Activated CD4-positive, alpha-beta T cell treated with anti-CD3 and anti-CD28 coated beads for 36 hours (primary cell): ENCODE data around the gene SAMD1. TPM values are rescaled to one million over a fixed set of nuclear protein-coding genes. Genes with fewer than 3 reads are reported as not detected.

Experiments used
- ATAC-seq: fragments of 200-7000 bp; cut with Tn5 transposase; one replicate; pipeline ENCODE4 v1.10.0; 2021; ENCODE audit warnings: mild to moderate bottlenecking, moderate library complexity
- CTCF ChIA-PET: fragments of 350-600 bp; sonication (Branson Sonifier 250); formaldehyde crosslinking; loops from one replicate; lab custom pipeline; 2021; ENCODE audit warnings: antibody characterized with exemption; lab: Charles Lee
- POLR2A ChIA-PET: fragments of 350-600 bp; sonication (Branson Sonifier 250); formaldehyde crosslinking; loops from one replicate; lab custom pipeline; 2021; ENCODE audit warnings: antibody characterized with exemption, inconsistent platforms; lab: Charles Lee
- DNase-seq: peaks from one replicate; pipeline ENCODE4 v3.0.0-alpha.2; 2020
- H3K27ac Mint-ChIP-seq: one replicate; pipeline ENCODE4 v1.8.0; 2021; ENCODE audit warnings: mixed read lengths
- H3K27me3 Mint-ChIP-seq: one replicate; pipeline ENCODE4 v1.8.0; 2021; ENCODE audit warnings: mixed read lengths
- H3K36me3 Mint-ChIP-seq: one replicate; pipeline ENCODE4 v1.8.0; 2021; ENCODE audit warnings: low read depth, mixed read lengths
- H3K4me1 Mint-ChIP-seq: one replicate; pipeline ENCODE4 v1.8.0; 2021; ENCODE audit warnings: mixed read lengths
- H3K4me3 Mint-ChIP-seq: one replicate; pipeline ENCODE4 v1.8.0; 2021; ENCODE audit warnings: mild to moderate bottlenecking, moderate library complexity, mixed read lengths
- H3K9me3 Mint-ChIP-seq: one replicate; pipeline ENCODE4 v1.8.0; 2021; ENCODE audit warnings: low read depth, mixed read lengths
- intact Hi-C, 2 experiments: fragments of 100-400 bp; cut with DNase I in 1 of 2; cut with micrococcal nuclease in 1 of 2; formaldehyde crosslinking; loops; one replicate each; pipeline versions ENCODE4 v1.14.2 to v1.15.1; 2022 to 2024; cut with DNase I, micrococcal nuclease
- total RNA-seq, 2 experiments: library from RNA; stranded (reverse); gene quantifications; one replicate each; pipeline ENCODE4 v1.2.3, GENCODE V29; 2021

SAMD1 gene
- 10 to 100 TPM; 72.9 to 73.8 TPM for total RNA-seq

DNA sequence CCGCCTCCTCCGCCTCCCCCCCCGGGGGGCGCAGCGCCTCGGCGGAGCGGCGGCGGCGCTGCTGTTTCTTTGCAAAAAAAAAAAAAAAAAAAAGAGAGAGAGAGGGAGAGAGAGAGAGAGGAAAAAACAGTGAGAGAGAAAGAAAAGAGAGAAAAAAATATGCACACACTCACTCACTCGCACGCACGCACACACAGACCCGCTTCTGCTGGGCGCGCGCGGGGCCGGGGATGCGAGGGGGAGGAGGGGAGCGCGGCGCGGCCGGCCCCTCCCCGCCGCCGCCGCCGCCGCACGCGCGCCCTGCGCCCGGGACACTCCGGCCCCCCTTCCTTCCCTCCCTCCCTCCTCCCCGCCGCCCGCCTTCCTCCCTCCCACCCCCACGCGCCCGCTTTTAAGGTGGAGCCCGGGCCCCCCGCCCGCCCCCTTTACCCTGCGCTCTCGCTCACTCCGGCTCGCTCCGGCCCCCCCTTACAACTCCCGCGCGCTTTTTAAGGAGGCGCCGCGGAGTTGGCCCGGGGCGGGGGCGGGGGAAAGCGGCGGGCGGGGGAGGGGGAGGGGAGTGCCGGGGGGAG lies at the start of gene SAMD1:
Gene SAMD1 (minus strand): TSS at position 243 of the 572 bp plus-strand sequence.
- CTCF ChIA-PET, result interaction anchor here (1.3 to 1.6 kb wide), 2 partner anchors 46 kb away, joined by 5 to 6 read pairs; partner anchors contain the start of gene ASF1B

DNA sequence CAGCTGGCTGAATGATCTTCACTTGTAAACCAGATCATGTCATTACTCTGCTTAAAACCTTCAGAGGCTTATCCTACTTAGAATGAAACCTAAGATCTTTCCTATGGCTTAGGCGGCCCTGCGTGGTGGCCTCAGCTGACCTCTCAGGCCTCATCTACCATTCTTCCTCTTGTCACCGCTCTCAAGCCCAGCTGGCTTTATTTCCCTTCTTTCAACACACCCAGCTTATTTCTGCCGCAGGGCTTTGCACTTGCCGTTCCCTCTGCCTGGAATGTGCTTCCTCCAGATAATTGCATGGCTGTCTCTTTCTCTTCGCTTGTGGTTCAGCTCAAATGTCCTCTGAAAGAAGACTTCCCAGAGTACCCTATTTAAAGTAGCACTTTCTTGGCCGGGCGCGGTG lies 49.4 kb upstream of the SAMD1 start:
- Mint-ChIP-seq H3K27ac (no peak overlapping the region), H3K4me3 (no peak overlapping the region)
- POLR2A ChIA-PET, result no interaction called here

More for the DNA sequence above, at the start of gene SAMD1:
- H3K4me1 Mint-ChIP-seq, result peaks cover 20% of the 10 kb centered on the region
- POLR2A ChIA-PET, result no interaction called here
- no peaks in the 10 kb centered on the region for H3K27me3 Mint-ChIP-seq
- intact Hi-C loops, result loop anchor here (1.0 to 5.0 kb wide), 10 partner anchors 9 to 928 kb away; partner anchors contain the start of genes ASF1B (in 2 of the 2), PRKACA (in 2 of the 2) and DDX39A (in 1 of the 2)
- peaks cover 9% of the 10 kb centered on the region for H3K9me3 Mint-ChIP-seq
- peak within 1 kb of the TSS; percentile 81 for H3K4me3 Mint-ChIP-seq
- peak; percentile 58 for ATAC-seq
- peak within 1 kb of the TSS; percentile 98 for H3K27ac Mint-ChIP-seq
- DNase-seq, result peak; percentile 92
- H3K36me3 Mint-ChIP-seq, result peaks cover 28% of the 10 kb centered on the region

GRCh38 chr19:14138576-14139265 lies 48.2 kb upstream of the SAMD1 start:
- CTCF ChIA-PET, result interaction anchor here (0.7 to 4.8 kb wide), 3 partner anchors 9 to 210 kb away, joined by 3 to 21 read pairs (median 6); no protein-coding TSS in a partner anchor

More for the DNA sequence above, 49.4 kb upstream of the SAMD1 start:
- DNase-seq (no peak), ATAC-seq (no peak)
- CTCF ChIA-PET, result interaction anchor here (1.0 to 4.8 kb wide), 3 partner anchors 8 to 209 kb away, joined by 3 to 21 read pairs (median 6); no protein-coding TSS in a partner anchor
- intact Hi-C loops, result loop anchor here in 1 of 2 experiments (5.0 kb wide), 4 partner anchors 48 to 332 kb away; partner anchors contain the start of genes ADGRL1 and SAMD1
- Mint-ChIP-seq H3K9me3 (no peaks in the 10 kb centered on the region), H3K36me3 (peaks cover 15% of the 10 kb centered on the region), H3K4me1 (peaks cover 46% of the 10 kb centered on the region), H3K27me3 (no peaks in the 10 kb centered on the region)

GRCh38 chr19:14136509-14137281 lies 46.1 kb upstream of the SAMD1 start, which contains the start of gene ASF1B:
Gene ASF1B, minus strand, starts transcription at chr19:14136589. Its CDS starts 133 bp downstream, at chr19:14136456.
- Mint-ChIP-seq H3K4me3 (peak within 1 kb of the TSS; percentile 88), H3K27ac (peak within 1 kb of the TSS; percentile 93), H3K4me1 (peaks cover 43% of the 10 kb centered on the region), H3K36me3 (peaks cover 28% of the 10 kb centered on the region), H3K9me3 (no peaks in the 10 kb centered on the region), H3K27me3 (no peaks in the 10 kb centered on the region)
- ATAC-seq (peak; percentile 88), DNase-seq (peak; percentile 99)
- ChIA-PET CTCF (interaction anchor here (0.6 to 4.8 kb wide), 59 partner anchors 8 to 404 kb away, joined by 3 to 21 read pairs (median 4); partner anchors contain the start of genes IL27RA, MISP3, PRKACA and PTGER1), POLR2A (interaction anchor here (0.6 to 1.5 kb wide), 24 partner anchors 9 to 382 kb away, joined by 3 to 13 read pairs (median 4); partner anchors contain the start of genes DNAJB1 and PRKACA)
- intact Hi-C loops, result loop anchor here (1.0 to 5.0 kb wide), 30 partner anchors 19 to 984 kb away; partner anchors contain the start of genes DDX39A (in 2 of the 2), PRKACA (in 2 of the 2), ADGRL1 (in 1 of the 2) and DCAF15 (in 1 of the 2)

More at GRCh38 chr19:14138576-14139265, 48.2 kb upstream of the SAMD1 start:
- intact Hi-C loops, result loop anchor here in 1 of 2 experiments (5.0 kb wide), 4 partner anchors 46 to 334 kb away; partner anchors contain the start of genes ADGRL1 and SAMD1
- Mint-ChIP-seq H3K27ac (peak overlapping the region; percentile 10), H3K9me3 (no peaks in the 10 kb centered on the region), H3K36me3 (peaks cover 22% of the 10 kb centered on the region), H3K27me3 (no peaks in the 10 kb centered on the region), H3K4me3 (peak overlapping the region; percentile 57), H3K4me1 (peaks cover 51% of the 10 kb centered on the region)
- no peak for ATAC-seq
- POLR2A ChIA-PET, result no interaction called here
- DNase-seq, result no peak

GRCh38 chr19:14135985-14136508 lies 45.5 kb upstream of the SAMD1 start:
- DNase-seq (no peak), ATAC-seq (no peak)
- Mint-ChIP-seq H3K9me3 (no peaks in the 10 kb centered on the region), H3K36me3 (peaks cover 27% of the 10 kb centered on the region), H3K4me3 (peak overlapping the region; percentile 88), H3K27me3 (no peaks in the 10 kb centered on the region), H3K27ac (peak overlapping the region; percentile 70), H3K4me1 (peaks cover 40% of the 10 kb centered on the region)
- ChIA-PET POLR2A (interaction anchor here (0.6 to 1.5 kb wide), 18 partner anchors 10 to 382 kb away, joined by 3 to 13 read pairs (median 3); partner anchors contain the start of genes DNAJB1 and PRKACA), CTCF (interaction anchor here (0.6 to 4.8 kb wide), 51 partner anchors 9 to 370 kb away, joined by 3 to 21 read pairs (median 4); partner anchors contain the start of genes IL27RA, MISP3 and PRKACA)
- intact Hi-C loops, result loop anchor here (1.0 to 5.0 kb wide), 21 partner anchors 19 to 983 kb away; partner anchors contain the start of genes PRKACA (in 2 of the 2), ADGRL1 (in 1 of the 2), DDX39A (in 1 of the 2) and DNAJB1 (in 1 of the 2)

GRCh38 chr19:14135355-14135754 lies 44.8 kb upstream of the SAMD1 start:
- DNase-seq (no peak), ATAC-seq (no peak)
- peak overlapping the region; percentile 88 for H3K4me3 Mint-ChIP-seq
- CTCF ChIA-PET, result interaction anchor here (0.7 to 4.8 kb wide), 6 partner anchors 15 to 271 kb away, joined by 3 to 21 read pairs (median 4); no protein-coding TSS in a partner anchor
- intact Hi-C loops, result loop anchor here in 1 of 2 experiments (5.0 kb wide), 4 partner anchors 43 to 337 kb away; partner anchors contain the start of genes ADGRL1 and SAMD1
- peak overlapping the region; percentile 70 for H3K27ac Mint-ChIP-seq
- no peaks in the 10 kb centered on the region for H3K9me3 Mint-ChIP-seq
- H3K4me1 Mint-ChIP-seq, result peaks cover 36% of the 10 kb centered on the region
- POLR2A ChIA-PET, result no interaction called here
- peaks cover 25% of the 10 kb centered on the region for H3K36me3 Mint-ChIP-seq
- H3K27me3 Mint-ChIP-seq, result no peaks in the 10 kb centered on the region

- H3K9me3 Mint-ChIP-seq, result no peaks in the 10 kb centered on the region
- POLR2A ChIA-PET, result no interaction called here
- H3K4me1 Mint-ChIP-seq, result no peaks in the 10 kb centered on the region
- no peak overlapping the region for H3K4me3 Mint-ChIP-seq
- peaks cover 30% of the 10 kb centered on the region for H3K36me3 Mint-ChIP-seq
- CTCF ChIA-PET, result interaction anchor here (1.4 kb wide), 1 partner anchor 9 kb away, joined by 5 read pairs; no protein-coding TSS in a partner anchor
- intact Hi-C loops, result no loop called here
- ATAC-seq, result no peak
- no peak for DNase-seq
- H3K27ac Mint-ChIP-seq, result no peak overlapping the region
- no peaks in the 10 kb centered on the region for H3K27me3 Mint-ChIP-seq
These were observed 37.5 kb upstream of the SAMD1 start for GRCh38 chr19:14127929-14128509.

DNA sequence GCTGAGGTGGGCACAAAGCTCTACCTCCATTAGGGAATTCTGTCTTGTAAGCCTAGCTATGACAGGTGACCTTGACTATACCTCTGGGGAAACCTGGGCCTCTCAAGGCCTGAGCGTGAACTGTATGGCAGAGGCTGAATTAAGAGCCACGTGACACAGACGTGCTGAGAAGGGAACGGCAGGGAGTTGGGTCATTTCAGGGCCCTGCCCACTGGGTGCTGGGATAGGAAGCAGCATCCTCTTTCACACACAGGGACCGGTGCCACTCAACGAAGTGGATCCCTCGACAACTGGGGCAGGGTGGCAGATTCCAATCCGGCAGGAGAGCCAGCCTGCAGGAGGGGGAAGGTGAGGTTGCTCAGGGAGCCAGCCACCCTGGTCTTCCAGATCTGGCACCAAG lies 36.6 kb upstream of the SAMD1 start:
- Mint-ChIP-seq H3K27me3 (no peaks in the 10 kb centered on the region), H3K4me1 (no peaks in the 10 kb centered on the region), H3K27ac (no peak overlapping the region), H3K36me3 (peaks cover 30% of the 10 kb centered on the region), H3K9me3 (no peaks in the 10 kb centered on the region), H3K4me3 (no peak overlapping the region)
- intact Hi-C loops, result no loop called here
- CTCF ChIA-PET, result interaction anchor here (0.6 to 1.5 kb wide), 2 partner anchors 10 to 183 kb away, joined by 3 read pairs; partner anchors contain the start of gene ASF1B
- ATAC-seq (no peak), DNase-seq (no peak)
- POLR2A ChIA-PET, result no interaction called here

DNA sequence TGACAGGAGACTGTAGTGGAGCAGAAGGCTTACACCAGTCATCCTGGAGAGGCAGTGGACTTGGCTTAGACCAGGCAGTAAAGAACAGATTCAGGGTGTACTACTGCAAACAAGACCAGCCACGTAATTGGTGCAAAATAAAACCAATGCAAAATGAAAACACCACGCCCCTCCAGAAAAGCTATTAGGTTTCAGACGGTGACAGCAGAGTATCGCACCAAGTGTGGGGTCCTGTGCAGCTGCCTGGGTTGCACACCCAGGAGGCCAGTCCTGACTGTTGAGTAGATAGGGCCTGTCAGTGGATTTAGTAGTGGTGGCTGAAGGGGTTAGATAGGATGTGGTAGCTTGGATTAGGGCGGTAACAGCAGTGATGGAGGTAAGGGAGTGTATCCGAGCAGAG lies 32.4 kb upstream of the SAMD1 start:
- H3K27ac Mint-ChIP-seq, result no peak overlapping the region
- no peaks in the 10 kb centered on the region for H3K9me3 Mint-ChIP-seq
- intact Hi-C loops, result no loop called here
- CTCF ChIA-PET, result interaction anchor here (1.8 kb wide), 1 partner anchor 14 kb away, joined by 7 read pairs; the partner anchor contains the start of gene ASF1B
- ATAC-seq, result no peak
- H3K4me1 Mint-ChIP-seq, result peaks cover 8% of the 10 kb centered on the region
- no peak for DNase-seq
- H3K36me3 Mint-ChIP-seq, result peaks cover 21% of the 10 kb centered on the region
- no peak overlapping the region for H3K4me3 Mint-ChIP-seq
- POLR2A ChIA-PET, result no interaction called here
- H3K27me3 Mint-ChIP-seq, result no peaks in the 10 kb centered on the region

- DNase-seq, result no peak
- Mint-ChIP-seq H3K4me3 (no peak overlapping the region), H3K9me3 (no peaks in the 10 kb centered on the region), H3K4me1 (peaks cover 22% of the 10 kb centered on the region), H3K27ac (no peak overlapping the region), H3K36me3 (peaks cover 15% of the 10 kb centered on the region), H3K27me3 (no peaks in the 10 kb centered on the region)
- ATAC-seq, result no peak
- POLR2A ChIA-PET, result no interaction called here
- intact Hi-C loops, result no loop called here
- CTCF ChIA-PET, result interaction anchor here (0.5 to 1.3 kb wide), 3 partner anchors 11 to 16 kb away, joined by 3 to 4 read pairs (median 3); partner anchors contain the start of gene ASF1B
These were observed 29.9 kb upstream of the SAMD1 start for GRCh38 chr19:14120497-14120780.
